Activated naive CD4-positive, alpha-beta T cell treated with anti-CD3 and anti-CD28 coated beads, Interleukin-2, amount 50 U/mL, for 16 hours (primary cell): ENCODE data around the gene MLXIP.
A peak's percentile ranks its signal among the peaks of the same experiment; 100 is the strongest.
"Not testable (repeated sequence)": the region's sequence is repeated elsewhere in the genome, so short reads cannot be mapped to it uniquely, and the experiment has no call there.

Source experiments
- DNase-seq: peaks from one replicate; pipeline ENCODE4 v3.0.0-alpha.2; 2020

Gene MLXIP

DNA sequence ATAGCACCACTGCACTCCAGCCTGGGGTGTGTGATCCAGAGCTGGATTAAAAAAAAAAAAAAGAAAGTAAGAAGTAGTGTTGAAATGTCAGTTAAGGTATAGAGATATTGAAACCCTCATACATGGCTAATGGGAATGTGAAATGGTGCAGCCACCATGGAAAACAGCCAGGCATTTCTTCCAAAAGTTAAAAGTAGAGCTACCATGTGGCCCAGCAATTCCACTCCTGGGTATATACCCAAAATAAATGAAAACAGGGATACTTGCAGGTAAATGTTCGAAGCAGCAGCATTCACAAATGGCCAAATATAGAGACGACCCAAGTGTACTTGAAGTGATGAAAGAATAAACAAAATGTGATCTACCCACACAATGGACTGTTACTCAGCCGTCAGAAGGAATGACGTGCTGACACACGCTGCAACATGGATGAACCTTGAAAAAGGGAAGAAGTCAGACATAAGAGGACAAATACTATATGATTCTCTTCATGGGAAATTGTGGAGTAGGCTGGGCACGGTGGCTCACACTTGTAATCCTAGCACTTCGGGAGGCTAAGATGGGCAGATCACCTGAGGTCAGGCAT lies 80.2 kb downstream of the MLXIP start:
- no peak for DNase-seq

DNA sequence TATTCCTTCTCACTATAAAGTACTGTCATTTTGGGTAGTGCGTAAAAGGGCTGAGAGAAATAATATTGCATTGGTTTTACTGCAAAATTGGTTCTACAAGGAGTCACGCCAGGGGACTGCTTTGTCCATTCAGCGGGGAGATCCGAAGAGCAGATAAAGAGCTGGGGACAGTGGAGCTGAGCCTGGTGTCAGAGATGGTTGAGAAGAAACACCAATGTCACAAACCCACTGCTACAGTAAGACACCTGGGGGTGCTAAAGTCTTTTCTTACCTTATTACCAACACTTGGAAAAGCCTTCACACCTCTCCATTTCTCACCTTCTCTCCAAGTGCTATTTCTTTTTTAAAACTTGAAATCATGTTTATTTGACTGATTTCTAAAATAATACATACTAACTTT lies 81.3 kb downstream of the MLXIP start:
- DNase-seq, result no peak

DNA sequence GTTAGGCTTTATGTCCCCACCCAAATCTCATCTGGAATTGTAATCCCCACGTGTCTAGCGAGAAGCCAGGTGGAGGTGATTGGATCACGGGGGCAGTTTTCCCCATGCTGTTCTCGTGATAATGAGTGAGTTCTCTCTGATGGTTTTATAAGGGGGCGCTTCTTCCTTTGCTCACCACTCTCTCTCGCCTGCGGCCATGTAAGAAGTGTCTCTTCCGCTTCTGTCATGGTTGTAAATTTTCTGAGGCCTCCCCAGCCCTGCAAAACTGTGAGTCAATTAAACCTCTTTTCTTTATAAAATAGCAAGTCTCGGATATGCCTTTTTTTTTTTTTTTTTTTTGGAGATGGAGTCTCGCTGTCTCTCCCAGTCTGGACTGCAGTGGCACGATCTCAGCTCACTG lies 82.2 kb downstream of the MLXIP start:
- no peak for DNase-seq

DNA sequence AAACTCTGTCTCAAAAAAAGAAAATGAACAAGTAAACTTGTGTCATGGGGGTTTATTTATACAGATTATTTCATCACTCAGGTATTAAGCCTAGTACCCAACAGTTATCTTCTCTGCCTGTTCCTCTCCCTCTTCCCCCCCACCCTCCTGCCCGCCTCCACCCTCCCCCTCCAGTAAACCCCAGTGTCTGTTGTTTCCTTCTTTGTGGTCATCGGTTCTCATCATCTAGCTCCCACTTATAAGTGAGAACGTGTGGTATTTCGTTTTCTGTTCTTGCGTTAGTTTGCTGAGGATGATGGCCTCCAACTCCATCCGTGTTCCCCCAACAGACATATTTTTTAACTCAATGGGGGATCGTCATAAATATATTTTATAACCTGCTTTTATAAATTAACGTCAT lies 83.1 kb downstream of the MLXIP start:
- DNase-seq, result no peak

DNA sequence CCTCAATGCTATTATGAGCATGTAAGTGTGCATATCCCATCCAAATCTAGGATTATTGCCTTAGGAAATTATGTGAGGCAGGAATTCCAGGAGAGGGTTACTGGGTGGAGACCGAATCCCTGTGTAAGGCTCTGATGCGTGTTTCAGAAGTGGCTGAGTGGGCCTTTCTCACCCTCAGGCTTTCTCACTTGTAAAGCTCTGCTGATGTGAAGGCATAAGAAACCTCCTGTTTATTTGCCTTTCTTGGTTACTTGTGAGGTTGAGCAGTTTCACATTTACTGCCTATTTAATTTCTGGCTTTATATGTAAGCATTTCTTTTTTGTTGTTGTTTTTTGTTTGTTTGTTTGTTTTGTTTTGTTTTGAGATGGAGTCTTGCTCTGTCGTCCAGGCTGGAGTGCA lies 84.4 kb downstream of the MLXIP start:
- DNase-seq, result no peak

DNA sequence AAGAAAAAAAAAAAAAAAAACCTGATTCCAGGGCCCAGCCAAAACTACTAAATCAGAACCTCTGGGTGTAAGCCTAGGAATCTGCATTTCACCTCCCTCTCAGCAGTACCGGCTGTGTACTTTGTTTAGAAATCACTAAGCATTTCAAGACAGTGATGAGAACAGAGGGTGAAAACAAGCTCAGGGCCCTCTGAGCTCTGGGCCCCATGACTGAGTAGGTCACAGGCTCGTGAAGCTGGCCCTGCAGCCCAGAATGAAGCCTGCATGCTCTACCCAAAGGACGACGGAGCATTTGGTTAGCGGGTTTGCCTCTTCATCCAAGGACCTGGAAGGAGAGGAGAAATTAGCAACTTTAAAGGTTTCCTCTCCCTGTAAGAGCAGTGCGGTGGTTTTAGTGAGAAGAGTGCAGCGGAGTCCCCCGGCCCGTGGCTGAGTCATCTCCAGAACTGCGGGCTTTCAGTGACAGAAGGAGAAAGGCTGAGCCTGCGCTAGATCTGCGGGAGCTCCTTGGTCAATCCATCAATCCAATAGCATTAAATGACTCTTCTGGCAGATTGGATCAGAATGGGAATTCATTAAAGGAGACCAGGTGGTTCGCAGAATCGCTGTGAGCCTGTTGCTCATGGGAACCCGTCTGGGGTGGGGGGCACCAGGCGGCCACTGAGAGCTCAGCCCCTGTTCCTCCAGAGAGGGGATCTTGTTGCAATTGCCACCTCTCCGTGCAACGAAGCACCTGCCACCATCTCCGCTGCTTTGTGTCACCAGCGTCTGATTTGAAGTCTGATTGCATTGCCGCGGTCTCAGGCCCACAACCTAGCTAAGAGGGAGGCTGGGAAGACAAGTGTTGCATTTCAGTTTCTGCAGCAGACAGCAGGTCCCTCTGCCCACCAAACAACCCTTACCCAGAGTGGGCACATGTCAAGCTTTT lies 88.1 kb downstream of the MLXIP start:
- DNase-seq, result no peak

DNA sequence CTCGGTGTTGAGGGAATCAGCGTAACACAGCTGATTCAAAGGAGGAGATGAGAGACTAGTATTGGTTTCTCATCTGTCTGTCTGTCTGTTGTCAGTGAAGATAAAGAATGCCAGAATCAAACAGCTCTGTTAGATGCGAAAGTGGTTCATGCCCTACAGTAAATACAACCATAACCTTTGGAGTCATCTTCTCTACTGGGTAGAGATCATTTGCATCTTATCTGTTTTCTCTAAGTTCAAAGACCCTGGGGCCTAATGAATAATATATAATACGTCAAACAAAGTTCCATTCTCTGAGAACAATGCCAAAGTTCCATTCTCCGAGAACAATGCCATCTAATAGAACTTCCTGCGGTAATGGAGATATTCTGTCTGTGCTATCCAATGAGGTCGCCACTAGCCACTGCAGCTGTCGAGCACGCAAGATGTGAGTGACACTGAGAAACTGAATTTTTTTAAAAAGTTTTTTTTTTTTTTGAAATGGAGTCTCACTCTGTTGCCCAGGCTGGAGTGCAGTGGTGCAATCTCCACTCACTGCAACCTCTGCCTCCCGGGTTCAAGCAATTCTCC lies 88.9 kb downstream of the MLXIP start:
- no peak for DNase-seq

DNA sequence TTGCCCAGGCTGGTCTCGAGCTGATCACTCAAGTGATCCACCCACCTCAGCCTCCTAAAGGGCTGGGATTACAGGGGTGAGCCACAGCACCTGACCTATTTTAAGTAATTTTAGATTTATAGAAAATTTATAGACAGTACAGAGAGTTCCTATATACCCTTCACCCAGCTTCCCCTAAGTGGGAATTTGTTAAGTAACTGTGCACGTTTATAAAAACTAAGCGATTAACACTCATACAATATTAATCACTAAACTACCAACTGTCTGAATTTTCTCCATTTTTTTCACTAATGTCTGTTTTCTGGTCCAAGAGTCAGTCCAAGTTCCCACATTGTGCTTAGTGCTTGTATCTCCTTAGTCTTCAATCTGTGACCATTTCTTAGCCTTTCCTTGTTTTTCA lies 89.9 kb downstream of the MLXIP start:
- DNase-seq, result no peak

DNA sequence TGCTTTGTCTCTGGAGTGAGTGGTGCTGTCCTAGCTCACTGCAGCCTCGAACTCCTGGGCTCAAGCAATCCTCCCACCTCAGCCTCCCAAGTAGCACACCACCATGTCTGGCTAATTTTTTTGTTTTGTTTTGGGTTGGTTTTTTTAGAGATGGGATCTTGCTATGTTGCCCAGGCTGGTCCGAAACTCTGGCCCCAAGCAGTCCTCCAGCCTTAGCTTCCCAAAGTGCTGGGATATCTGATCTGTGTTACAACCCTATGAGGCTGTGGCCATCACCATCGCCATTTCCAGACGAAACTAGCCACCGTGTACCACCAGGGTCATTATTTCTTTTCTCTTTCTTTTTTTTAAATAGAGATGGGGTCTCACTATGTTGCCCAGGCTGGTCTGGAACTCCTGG lies 92.8 kb downstream of the MLXIP start:
- no peak for DNase-seq

DNA sequence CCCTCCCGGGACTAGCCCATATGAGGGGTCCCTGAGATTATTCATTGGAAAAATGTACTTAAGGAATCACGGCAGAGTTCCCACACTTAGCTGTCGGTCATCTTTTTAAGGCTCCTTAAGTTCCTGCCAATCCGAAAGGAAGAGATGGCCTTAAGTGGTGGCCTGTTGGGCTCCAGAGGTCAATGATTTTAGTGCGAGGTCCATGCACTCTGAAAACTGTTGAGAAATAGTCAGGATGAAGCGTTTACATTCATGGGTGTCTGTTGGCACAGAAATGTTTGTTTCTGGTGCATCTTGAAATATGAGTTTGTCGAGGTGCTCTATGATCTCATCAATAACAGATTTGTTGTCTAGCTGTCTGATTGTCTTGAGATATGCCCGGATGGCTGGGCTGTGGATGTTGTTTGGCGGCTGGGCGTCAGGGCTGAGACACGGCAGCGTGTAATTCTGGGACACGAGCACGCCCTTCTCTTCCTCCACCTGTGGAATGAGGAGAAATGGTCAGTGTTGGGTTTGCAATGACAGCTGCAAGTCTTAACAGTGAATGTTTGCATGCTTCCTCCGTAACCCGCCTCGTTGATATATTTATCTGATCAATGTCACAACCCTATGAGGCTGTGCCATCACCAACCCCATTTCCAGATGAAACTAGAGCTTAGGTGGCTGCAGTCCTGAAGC lies 93.8 kb downstream of the MLXIP start:
- DNase-seq, result no peak

DNA sequence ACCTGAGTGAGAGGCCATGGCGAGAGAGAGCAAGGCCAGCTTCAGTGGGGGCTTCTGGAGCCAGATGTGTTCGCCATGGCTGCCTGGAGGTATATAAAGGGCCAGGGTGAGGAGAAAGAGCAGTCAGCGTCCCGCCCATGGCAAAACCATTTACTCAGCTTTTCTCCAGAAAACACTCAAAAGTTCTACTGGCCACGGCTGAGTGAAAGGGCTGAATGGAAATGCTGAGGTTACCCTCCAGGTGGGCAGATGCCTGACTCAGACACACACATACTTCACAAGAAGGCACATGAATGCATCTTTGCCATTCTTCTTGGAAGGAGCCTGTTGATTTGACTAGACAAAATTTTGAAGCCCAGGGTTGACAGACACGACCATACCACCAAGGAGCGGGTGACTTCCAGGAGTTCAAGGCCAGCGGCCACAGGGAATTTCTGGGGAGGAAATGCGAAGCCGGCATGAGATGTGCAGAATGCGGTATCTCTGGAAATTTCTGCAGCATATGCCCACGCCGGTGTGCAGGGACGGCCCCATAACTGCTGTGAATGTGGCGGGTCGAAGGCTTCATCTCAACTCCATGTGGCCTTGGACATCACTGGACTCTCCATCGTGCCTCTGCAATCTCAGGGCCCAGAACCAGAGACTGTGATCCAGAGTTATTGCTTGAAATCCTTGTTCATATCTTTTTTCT lies 95.7 kb downstream of the MLXIP start, which contains the start of gene IL31:
Gene IL31, minus strand, starts transcription at position 67 of the 691 bp plus-strand sequence. Its CDS starts 49 bp downstream, at position 18.
- DNase-seq, result no peak

DNA sequence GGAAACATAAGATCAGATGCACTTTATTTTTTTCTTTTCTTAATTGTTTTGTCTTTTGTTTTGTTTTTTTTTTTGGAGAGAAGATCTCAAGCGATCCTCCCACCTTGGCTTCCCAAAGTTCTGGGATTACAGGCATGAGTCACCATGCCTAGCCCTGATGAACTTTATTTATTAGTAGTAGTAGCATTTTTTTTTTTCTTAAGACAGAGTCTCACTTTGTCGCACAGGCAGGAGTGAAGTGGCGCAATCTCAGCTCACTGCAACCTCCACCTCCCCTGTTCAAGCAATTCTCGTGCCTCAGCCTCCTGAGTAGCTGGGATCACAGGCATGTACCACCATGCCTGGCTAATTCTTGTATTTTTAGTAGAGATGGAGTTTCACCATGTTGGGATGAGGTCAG lies 97.9 kb downstream of the MLXIP start:
- DNase-seq, result not testable (repeated sequence)

DNA sequence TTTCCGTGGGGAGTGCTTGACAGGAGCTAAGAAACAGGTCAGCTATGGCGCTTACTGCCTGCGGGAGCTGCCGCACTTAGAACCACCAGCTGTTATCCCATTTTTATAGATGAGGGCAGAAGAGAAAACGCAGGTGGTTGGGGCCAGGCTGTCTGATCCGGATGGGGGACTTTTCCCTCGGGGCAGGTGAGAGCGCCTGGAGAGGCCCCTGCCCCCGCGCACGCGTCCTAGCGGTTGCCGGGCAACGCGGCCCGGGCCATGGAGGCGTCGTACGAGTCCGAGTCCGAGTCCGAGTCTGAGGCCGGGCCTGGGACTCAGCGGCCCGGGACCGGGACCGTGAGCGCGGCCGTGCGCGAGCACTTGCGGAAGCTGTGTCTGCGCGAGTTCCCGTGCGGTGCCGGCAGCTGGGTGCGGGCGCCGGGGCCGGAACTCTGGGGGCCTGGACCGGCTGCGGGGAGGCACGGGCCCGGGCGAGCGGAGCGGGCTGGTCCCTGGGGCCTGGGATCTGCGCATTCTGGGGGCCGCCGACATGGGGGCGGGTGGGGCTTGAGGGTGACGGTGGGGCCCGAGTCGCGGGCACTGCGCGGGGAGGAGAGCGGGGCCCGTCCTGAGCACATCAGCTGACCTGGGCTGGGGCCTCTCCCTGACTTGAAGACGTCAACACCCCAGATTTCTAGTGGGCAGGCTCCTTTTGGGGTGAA lies 104.5 kb downstream of the MLXIP start, which contains the start of gene LRRC43:
Gene LRRC43, plus strand, starts transcription at position 237 of the 701 bp plus-strand sequence. Its CDS starts 22 bp downstream, at position 259.
- DNase-seq, result peak; percentile 37

DNA sequence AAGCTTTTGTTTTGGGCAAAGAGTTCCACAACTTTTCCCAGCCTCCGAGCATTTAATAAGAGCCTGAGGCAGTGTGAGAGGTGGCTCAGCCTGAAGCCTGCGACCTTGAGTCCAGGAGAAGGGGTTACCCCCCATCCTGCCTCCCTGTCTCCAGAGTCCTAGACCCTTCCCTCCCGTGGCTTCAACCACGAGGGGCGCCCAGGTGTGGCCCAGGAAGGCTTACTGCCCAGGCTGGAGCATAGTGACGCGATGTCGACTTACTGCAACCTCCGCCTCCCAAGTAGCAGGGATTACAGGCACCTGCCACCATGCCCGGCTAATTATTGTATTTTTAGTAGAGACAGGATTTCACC lies 105.0 kb downstream of the MLXIP start:
- no peak for DNase-seq

DNA sequence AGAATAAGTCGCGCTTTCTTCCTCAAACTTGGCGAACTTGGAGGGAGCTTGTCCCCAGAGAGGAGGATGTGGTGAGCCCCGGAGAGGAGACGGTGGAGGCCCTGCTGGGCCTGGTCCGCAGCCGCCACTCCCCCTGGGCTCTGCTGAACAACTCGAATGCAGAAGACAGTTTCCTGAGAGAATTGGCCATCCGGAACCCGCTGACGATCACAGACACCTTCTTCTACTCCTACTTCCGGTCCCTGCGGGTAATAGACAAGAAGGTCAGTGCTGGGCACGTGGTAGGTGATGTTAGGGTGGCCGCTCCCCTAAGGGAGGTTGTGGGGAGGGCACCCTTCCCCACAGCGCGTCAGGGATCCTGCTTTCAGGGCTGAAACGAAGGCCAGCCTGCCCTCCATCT lies 106.0 kb downstream of the MLXIP start:
- no peak for DNase-seq

DNA sequence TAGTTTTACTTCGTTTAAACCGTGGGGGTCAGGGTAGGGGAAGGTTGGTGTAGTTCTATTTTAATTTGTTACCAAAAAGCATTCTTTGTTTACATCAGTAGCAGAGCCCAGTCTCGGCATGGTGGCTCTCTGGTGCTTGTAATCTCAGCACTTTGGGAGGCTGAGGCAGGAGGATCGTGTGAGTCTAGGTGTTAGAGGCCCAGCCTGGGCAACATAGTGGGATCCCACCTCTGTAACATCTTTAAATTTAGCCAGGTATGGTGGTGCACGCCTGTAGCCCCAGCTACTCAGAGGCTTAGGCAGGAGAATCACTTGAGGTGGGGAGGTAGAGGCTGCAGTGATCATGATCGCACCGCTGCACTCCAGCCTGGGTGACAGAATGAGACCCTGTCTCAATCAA lies 106.5 kb downstream of the MLXIP start:
- no peak for DNase-seq

DNA sequence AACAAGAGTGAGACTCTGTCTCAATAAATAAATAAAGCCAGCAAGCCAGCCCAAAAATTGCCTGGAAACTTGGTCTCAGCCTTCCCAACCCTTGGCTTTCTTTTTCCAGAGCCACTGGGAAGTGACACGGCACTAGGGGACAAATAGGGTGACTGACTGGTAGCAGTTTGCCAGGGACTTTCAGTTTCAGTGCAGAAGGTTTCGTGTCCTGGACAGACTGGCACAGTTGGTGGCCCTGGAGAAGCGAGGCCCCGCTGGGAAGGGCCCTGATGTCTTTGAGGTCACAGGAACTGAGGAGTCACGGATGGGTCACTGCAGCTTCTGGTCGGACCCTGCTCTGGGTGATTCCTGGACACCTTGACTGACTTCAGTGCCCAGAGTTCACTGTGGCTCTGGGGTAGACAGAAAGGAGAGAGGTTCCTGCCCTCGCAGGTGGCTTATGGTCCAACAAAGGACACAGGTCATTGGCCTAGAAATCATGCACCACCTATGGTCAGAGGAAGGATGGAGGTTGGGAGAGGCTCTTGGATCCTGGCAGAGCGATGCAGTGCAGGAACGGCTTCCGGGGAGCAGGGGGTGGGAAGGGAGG lies 107.0 kb downstream of the MLXIP start:
- no peak for DNase-seq

DNA sequence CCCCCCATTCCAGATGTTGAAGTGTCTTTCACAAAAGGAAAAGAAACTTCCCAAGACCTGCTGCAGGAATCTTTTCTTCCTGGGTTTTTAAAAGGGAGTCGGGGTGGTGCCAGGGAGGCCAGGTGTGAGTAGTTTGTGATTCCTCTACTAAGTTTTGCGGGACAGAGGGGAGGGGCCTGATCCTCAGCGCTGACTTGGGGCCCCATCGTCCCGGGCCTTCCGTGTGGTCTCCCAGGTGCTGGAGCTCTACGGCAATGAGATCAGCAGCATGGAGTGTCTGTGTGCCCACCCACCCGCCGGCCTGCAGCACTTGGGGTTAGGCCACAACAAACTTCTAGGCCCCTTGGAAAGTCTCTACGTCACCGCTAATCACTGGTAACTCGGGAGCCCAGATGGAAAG lies 108.9 kb downstream of the MLXIP start:
- no peak for DNase-seq

DNA sequence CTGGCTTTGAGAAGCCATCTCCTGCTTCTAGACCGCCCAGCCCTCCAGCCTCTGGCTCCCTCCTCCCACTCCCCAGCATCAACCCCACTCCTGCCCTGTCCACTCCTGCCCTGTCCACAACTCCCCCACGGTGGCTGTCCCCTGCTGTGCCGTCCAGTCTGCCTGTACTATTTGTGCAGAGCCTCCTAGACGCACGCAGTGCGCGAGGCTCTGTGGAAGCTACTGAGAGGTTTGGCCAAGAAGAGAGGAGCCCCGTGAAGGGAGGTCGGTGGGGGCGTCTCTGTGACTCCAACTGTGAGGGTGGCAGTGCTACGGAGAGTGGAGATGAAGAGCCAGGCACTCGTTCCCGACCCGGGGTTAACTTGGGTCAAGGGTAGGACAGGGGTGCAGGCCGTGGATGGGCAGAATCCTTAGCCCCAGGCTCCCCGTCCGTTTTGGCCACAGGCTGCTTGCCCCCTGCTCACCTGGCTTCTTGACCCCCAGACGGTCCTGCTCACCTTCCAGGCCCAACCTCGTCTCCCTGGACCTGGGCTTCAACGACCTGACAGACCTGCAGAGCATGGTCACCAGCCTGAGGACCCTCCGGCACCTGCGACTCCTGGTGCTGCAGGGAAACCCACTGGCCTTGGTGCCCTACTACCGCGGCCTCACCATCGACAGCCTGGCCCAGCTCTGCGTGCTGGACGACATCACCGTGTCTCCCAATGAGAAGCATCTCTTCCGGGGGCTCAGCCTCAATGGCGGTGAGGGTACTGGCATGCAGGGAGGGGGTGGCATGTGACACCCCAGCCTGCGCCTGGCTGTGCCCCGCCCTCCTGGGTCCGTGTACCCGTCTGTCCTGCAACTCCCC lies 111.3 kb downstream of the MLXIP start:
- no peak for DNase-seq

DNA sequence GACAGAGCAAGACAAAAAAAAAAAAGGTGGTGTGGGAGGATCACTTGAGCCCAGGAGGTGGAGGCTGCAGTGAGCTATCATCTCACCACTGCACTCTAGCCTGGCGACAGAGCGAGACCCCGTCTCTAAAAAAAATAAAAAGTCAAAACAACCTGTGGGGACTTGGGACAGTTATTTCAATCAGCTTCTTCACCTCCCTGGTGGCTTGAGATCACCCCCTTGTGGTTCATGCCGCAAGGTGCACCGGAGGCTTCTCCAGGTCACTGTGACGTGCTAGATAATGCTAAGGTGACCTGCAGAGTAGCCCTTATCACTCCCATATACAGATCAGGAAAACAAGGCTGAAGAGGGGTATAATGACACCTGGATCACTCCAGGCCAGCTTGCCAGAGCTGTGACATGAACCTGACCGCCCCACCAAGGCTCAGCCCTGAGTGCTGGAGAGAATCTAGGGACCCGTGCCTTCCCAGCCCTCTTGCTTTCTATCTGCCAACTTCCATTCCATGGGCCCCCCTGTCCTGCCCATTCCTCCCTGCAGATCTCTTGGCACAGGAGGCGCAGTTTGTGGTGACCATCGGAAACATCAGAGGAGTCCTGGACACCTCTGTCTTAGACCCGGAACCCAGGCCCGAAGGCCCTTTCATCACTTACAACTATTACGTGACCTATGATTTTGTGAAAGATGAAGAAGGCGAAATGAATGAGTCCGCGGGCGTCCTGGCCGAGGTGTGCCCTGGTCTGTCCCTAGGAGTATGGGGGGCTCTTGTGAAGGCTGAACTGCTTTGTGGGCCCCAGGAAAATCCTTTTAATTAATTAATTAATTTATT lies 112.5 kb downstream of the MLXIP start:
- peak; percentile 72 for DNase-seq
